ENCODE data around the gene ADAMTS17.
"Not testable (repeated sequence)": the region's sequence is repeated elsewhere in the genome, so short reads cannot be mapped to it uniquely, and the experiment has no call there.

The ADAMTS17 gene

GRCh38 chr15:99980752-99981151 is 361.0 kb downstream of the ADAMTS17 start:
- H3K27ac ChIP-seq = no peak overlapping the region
- DNase-seq (ENCODE audit: low spot score) = no peak
- H3K4me3 ChIP-seq = no peak overlapping the region
- TF ChIP-seq, protein P1, sequence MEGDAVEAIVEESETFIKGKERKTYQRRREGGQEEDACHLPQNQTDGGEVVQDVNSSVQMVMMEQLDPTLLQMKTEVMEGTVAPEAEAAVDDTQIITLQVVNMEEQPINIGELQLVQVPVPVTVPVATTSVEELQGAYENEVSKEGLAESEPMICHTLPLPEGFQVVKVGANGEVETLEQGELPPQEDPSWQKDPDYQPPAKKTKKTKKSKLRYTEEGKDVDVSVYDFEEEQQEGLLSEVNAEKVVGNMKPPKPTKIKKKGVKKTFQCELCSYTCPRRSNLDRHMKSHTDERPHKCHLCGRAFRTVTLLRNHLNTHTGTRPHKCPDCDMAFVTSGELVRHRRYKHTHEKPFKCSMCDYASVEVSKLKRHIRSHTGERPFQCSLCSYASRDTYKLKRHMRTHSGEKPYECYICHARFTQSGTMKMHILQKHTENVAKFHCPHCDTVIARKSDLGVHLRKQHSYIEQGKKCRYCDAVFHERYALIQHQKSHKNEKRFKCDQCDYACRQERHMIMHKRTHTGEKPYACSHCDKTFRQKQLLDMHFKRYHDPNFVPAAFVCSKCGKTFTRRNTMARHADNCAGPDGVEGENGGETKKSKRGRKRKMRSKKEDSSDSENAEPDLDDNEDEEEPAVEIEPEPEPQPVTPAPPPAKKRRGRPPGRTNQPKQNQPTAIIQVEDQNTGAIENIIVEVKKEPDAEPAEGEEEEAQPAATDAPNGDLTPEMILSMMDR (IDR thresholded peaks at IDR 0.05) = no peak

DNA sequence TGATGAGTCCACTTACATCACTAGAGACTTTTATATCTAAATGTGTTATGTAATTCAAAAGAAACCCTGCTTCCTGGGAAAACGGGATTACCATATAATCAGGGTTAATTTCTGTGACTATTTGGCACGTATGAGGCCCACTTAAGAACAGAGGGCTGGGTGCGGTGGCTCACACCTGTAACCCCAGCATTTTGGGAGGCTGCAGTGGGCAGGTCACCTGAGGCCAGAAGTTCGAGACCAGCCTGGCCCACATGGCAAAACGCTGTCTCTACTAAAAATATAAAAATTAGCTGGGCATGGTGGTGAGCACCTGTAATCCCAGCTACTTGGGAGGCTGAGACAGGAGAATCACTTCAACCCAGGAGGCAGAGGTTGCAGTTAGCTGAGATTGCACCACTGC is 361.9 kb downstream of the ADAMTS17 start:
- H3K27ac ChIP-seq; H3K4me3 ChIP-seq; DNase-seq (ENCODE audit: low spot score): not testable (repeated sequence)

DNA sequence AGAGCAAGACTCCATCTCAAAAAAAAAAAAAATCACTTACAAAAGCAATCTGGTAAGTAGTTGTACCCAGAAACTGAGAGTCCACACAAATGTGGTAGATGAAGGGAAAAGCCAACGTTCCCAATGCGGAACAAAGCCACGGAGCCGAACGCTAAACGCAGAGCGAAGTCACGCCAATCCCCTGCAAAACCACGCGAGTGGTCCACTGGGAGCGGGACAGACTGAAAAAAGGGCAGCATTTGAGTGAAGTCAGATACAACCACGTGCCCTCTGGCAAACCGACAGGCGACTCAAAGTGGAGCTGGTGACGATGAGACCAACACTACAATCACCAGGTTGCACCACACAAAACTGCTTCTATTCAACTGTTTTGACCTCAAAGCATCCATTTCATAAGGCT is 362.4 kb downstream of the ADAMTS17 start:
- Histone ChIP-seq H3K4me3 (no peak overlapping the region), H3K27ac (no peak overlapping the region)
- no peak for DNase-seq (ENCODE audit: low spot score)
- TF ChIP-seq, protein P1 (IDR thresholded peaks at IDR 0.05) = no peak

DNA sequence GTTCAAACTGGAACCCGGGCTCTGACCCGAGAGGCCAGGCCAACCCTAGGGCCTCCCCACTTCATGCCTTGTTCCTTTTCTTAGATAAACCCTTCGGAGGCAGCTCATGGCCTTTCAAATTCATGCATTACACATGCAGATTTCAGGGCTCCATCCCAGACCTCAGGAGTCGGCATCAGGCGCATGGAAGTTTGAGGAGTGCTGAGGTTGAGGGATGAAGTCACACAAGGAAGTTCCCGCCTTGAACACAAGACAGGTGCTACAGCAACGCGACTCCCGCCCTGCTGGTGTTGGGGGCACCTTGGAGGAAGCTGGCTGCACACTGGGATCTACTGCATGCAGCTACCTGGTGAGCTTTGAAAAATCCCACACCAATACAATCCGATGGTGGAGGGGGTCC is 363.3 kb downstream of the ADAMTS17 start:
- H3K27ac ChIP-seq = no peak overlapping the region
- DNase-seq (ENCODE audit: low spot score) = no peak
- no peak overlapping the region for H3K4me3 ChIP-seq
- TF ChIP-seq, protein P1 (IDR thresholded peaks at IDR 0.05) = no peak

DNA sequence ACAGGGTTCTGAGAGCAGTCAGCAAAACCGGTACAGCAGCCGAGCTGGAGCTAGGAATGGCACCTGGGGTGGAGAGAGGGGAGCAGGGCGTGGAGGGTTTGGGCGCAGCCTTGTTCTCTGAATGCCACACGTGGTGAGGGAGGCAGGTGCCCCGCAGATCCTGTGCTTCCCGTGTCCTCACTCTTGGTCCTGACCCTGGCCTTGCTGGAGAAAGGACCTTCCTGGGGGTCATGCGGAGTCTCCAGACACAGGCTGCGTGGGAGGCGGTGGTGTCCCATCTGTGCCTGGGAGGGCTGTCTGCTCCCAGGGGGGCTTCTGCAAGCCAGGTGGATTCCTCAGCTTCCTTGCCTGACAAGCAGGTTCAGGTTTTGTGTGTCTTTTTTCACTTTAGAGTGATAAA is 363.8 kb downstream of the ADAMTS17 start:
- no peak overlapping the region for H3K27ac ChIP-seq
- TF ChIP-seq, protein P1 (IDR thresholded peaks at IDR 0.05) = no peak
- no peak for DNase-seq (ENCODE audit: low spot score)
- H3K4me3 ChIP-seq = no peak overlapping the region

DNA sequence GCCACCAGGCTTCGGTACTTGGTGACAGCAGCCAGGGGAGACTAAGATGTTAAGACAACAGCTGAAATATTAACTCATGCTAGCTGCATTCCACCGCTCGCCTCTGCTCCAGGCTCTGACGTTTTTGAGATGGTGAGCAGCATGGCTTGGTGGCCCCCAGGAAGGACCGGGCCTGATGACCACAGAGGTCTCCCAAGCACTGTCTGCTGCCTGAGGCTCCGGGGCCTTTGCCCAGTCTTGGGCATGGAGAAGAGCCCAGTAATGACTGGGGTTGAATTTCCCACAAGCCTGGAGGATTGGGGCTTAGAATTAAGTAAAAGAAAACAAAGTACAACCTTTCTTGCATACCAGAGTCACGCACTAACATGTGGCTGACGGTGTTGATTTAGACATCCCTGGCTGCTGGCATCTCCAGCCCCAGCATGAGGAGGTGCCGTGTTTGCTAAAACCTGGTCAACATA is 364.9 kb downstream of the ADAMTS17 start:
- TF ChIP-seq, protein P1 (IDR thresholded peaks at IDR 0.05) = no peak
- no peak overlapping the region for H3K4me3 ChIP-seq

DNA sequence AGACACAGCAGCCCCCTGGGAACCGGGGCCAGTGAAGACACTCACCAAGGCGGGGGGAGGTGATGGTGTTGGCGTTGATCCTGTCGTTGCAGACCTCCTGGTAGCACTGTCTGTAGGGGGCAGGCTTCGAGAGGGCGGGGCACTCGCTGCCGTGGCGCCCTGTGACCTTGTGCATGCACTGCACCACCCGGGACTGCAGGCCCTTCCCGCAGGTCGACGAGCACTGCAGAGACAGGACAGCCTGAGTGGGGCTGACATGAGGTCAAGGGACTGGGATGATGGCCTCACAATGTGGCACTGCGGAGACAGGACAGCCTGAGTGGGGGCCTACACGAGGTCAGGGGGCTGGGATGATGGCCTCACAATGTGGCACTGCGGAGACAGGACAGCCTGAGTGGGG is 365.8 kb downstream of the ADAMTS17 start:
- Histone ChIP-seq H3K27ac (no peak overlapping the region), H3K4me3 (no peak overlapping the region)
- DNase-seq (ENCODE audit: low spot score) = no peak
- TF ChIP-seq, protein P1 (IDR thresholded peaks at IDR 0.05) = no peak

More for the DNA sequence above, 364.9 kb downstream of the ADAMTS17 start:
- no peak overlapping the region for H3K27ac ChIP-seq
- DNase-seq (ENCODE audit: low spot score) = no peak

DNA sequence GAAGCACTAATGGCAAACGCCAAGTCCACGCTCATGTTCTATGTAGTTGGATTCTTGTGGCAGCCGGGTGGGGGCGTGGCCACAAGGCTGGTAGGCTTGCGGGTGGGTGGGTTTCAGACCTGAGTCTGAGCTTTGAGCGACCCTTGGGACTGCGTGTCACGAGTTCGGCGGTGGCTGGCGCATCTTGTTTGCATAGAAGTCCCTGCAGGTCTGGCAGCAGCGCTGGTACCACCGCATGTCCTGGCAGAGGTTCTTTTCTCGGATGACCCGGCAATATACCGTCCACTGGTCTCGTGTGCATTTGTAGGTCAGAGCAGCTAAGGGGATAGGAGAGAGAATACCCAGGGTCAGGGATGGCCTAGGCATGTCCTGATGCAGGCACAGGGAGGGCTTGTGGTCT is 367.5 kb downstream of the ADAMTS17 start:
- Histone ChIP-seq H3K27ac (no peak overlapping the region), H3K4me3 (no peak overlapping the region)
- no peak for DNase-seq (ENCODE audit: low spot score)
- TF ChIP-seq, protein P1 (IDR thresholded peaks at IDR 0.05) = no peak
